Ammon's horn (tissue), 1 donor: ENCODE data around the gene LRRC63.
"Not testable (repeated sequence)": the region's sequence is repeated elsewhere in the genome, so short reads cannot be mapped to it uniquely, and the experiment has no call there.

Experiments used
- DNase-seq: peaks from one replicate; pipeline ENCODE4 v3.0.0-alpha.2; 2016; ENCODE audit warnings: low spot score

The LRRC63 gene

GRCh38 chr13:46265292-46265691 lies 53.6 kb downstream of the LRRC63 start:
- no peak for DNase-seq

DNA sequence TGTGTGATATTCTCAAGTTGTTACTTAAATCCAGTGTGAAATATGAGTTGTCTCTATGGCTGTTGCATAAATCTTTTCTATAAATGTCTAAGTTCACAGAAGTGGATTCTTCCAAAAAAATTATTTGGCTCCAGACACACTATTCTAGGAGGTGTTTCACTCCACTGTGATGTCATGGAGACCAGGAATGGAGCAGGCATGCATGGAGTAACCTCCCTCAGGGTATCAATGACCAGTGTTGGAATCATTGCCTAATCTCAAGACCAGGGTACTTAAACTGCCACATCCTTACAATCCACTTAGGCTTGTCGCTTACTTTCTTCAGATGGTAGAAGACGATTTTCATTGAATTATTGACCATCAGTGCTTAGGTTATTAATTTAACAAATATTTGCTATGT lies 55.4 kb downstream of the LRRC63 start:
- no peak for DNase-seq

DNA sequence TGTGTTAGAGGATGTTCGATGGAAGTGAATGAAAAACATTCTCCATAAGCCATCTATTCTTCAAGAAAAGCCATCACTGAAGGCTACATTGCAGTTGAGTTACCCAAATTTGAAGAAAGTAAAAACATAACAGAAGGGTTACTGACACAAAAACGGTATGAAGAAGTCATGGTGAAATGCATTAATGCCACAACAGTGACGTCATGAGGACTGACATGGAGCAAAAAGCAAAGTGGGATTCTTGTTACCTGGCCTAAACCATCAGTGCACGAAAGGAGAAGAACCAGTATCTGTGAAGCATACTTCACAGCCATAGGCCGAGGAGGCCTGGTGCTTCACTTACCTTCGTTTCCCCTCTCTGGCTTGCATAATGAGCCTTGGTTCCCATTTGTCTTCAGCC lies 58.7 kb downstream of the LRRC63 start:
- no peak for DNase-seq

DNA sequence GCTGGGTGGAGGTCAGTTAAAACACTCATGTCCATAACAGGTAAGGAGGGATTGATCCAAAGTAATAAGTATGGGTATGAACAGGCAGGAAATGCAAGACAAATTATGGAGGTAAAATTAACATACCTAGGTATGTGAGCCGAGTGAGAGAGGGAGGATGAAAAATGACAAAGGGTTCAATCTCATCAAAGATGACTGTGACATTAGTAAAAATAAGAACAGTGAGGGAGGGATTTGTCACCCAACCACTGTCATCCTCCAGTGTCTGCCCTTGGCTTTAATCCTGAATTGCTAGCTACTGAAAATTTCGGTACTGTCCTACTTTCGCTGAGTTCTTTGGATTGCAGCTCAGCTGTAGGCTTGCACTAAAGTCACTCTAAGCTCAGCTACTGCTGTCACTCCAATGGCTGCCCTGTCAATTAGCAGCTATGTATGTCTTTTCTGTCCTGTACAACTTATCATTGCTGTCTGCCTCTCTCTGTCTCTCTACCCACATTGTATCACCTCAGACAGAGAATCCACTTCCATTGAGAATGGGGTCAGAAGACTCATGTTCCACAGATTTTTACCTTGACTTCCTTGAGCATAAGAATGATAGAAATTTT lies 62.5 kb downstream of the LRRC63 start:
- no peak for DNase-seq

- DNase-seq: no peak
Measured at GRCh38 chr13:46278474-46278873, 66.7 kb downstream of the LRRC63 start.

DNA sequence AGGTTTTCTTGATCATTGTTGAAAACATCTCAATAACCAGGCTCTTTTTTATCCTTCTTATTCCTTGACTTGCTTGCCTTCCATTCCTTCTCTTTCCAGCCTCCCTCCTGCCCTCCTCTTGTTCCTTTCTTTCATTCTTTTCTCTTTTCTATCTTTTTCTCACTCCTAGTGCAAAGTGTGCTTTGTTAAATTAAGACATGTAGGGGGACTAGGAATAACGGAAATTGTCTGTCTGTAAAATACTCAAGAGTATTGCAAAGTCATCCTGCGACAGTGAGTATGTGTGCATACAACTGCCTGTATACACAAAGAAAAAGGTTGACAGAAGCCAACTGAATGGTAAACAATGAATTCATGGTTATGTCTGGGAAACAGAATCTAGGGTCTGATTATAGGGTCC lies 70.1 kb downstream of the LRRC63 start:
- no peak for DNase-seq

- not testable (repeated sequence) for DNase-seq
Measured at GRCh38 chr13:46283912-46284824, 72.4 kb downstream of the LRRC63 start.

GRCh38 chr13:46286972-46287371 lies 75.2 kb downstream of the LRRC63 start:
- no peak for DNase-seq

- DNase-seq: peak; percentile 49
Measured at GRCh38 chr13:46288570-46289259, 77.0 kb downstream of the LRRC63 start.

GRCh38 chr13:46289260-46289955 lies 77.7 kb downstream of the LRRC63 start:
- no peak for DNase-seq

DNA sequence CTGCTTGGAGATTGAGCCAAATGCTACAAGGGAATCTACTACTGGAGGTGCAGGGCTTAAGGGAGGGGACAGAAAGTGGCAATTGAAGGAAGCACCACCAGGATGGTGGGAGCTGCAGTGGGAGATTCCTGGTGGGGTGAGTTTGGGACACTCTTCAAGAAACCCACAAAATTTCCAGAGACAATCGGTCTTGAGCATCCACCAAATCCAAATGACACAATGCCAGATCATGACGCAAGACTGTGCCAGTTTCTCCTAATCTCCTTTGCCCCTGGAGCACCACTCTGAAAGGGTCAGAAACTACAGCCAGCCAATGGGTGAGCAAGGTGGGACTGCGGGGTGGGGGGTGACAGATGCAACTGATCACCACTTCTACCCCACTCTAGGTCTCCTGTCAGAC lies 78.7 kb downstream of the LRRC63 start:
- DNase-seq: no peak

GRCh38 chr13:46293436-46293835 lies 81.7 kb downstream of the LRRC63 start:
- no peak for DNase-seq

DNA sequence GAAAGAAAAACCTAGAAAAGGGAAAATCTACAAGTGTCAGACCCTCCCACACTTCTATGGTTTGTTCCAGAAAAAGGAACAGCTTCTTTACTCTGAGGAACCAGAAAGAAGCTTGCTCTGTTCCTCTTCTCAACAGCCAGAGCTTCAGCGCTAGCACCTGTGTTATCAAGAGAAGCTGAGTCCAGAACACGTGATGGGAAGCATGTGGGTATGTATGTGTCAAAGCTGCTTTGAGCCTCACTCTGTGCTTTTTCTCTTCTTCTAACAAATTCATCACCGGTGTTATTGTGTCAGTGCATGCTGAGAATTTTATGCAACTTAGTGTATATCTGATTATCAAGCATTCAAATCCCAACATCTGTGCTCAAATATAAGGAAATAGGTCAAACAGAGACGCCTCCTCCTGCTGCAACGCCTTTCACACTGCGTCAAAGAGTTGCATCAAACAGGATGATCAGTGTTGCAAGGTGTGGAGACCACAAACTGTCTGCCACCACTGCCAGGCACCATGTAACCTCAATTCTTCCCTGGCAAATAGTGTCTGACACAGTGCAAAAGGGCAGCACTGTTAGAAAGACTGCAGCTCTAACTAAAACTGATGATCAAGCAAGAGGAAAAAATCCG lies 83.9 kb downstream of the LRRC63 start:
- peak; percentile 51 for DNase-seq

DNA sequence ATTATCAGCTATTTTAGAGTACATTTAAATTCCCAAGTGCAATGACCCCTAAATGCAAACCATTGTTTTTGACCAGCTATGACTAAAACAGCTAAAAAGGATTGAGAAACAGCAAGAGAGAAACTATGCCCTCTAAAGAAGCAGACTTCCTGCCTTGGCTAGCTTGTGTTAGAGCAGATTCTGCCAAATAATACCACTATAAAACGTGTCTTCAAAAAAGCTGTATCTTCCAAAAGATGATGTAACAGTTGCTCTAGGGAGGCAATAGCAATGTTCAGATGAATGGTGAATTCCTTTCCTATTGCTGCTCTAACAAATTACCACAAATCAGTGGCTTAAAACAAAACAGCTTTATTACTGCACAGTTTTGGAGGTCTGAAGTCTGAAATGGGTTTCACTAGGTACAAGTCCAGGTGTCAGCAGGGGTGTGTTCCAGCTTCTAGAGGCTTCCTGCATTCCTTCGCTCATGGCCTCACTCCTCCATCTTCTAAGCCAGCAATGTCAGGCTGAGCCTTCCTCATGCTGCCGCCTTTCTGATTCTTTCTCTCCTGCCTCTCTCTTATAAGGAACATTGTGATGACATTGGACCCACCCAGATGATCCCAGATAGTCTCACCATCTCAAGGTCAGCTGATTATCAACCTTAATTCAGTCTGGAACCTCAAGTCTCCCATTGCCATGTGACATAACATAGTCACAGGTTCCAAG lies 84.5 kb downstream of the LRRC63 start:
- DNase-seq: no peak

DNA sequence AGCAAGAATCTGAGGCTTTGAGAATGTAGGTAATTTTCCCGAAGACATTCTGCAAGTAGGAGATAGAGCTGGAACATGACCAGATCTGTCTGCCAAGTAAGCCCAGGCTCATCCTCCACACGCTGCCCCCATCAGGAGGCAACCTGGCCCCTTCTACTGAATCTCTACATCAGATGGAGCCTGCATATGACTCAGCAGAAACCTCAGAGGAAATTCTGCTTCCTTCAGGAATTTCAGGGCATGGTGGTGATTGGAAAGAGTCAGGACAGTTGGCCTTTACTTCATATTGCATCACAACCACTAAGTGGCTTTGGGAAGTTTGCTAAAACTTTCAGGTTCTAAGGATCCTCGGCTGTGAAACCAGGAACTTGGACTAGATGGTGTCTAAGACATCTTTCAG lies 85.2 kb downstream of the LRRC63 start:
- DNase-seq: no peak

- DNase-seq: no peak
Measured at GRCh38 chr13:46297361-46297811, 85.7 kb downstream of the LRRC63 start.

- DNase-seq: no peak
Measured at GRCh38 chr13:46303742-46304385, 92.1 kb downstream of the LRRC63 start.

DNA sequence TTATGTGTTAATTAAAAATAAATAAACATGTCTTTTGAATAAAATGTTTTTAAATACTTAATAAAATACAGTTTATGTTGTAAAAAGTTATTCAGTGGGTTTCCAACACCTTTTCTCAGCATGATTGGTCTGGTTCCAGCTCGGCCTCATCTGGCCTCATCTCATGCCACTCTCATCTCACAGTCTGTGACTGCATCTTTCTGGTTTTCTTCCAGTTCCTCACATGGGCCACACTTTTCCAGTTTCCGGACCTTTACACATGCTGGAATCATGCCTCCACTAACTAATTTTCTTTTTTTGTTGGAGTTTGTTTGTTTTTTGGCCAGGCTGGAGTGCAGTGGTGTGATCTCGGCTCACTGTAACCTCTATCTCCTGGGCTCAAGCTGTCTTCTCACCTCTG lies 92.8 kb downstream of the LRRC63 start:
- no peak for DNase-seq

- no peak for DNase-seq
Measured at GRCh38 chr13:46307554-46307953, 95.8 kb downstream of the LRRC63 start.

DNA sequence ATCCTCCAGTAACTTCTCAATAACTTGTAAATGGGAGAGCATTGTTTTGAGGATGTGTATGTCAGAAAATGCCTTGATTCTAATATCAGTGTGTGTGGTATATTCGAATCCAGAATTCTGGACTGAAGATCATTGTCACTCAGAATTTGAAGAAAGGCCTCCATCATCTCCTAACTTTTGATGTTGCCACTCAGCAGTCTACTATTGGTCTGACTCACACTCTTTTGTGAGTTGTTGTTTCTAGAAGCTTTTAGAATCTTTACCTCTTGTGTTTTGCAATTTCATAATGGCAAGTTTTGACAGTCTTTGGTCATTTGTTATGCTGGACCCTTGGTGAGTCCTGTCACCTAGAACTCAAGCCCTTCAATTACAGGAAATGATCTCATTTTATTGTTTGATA lies 98.3 kb downstream of the LRRC63 start:
- DNase-seq: no peak

DNA sequence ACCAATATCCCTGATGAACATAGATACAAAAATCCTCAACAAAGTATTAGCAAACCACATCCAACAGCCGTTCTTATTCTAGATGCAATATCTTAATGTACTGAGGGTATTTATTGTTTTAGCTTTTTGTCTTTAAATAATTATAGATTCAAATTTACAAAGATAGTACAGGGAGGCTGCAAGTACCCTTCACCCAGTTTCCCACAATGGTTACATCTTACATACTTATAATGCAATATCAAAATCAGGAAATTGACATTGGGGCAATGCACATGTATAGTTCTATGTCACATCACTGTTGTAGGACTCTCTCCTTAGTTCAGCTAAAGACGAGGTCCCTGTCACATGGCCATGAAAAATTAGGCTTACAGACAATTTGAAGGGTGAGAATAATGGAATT lies 99.5 kb downstream of the LRRC63 start:
- no peak for DNase-seq
